ENCODE measurements around the gene KCNQ5.
"Not testable (repeated sequence)": the region's sequence is repeated elsewhere in the genome, so short reads cannot be mapped to it uniquely, and the experiment has no call there.

The KCNQ5 gene

GRCh38 chr6:72890671-72891070, 268.8 kb downstream of the KCNQ5 start:
- Histone ChIP-seq H3K9me3 (ENCODE audit: control insufficient read depth, insufficient read depth, low read length) (no peaks in the 10 kb centered on the region), H3K4me3 (ENCODE audit: low read length) (no peak overlapping the region), H3K4me1 (ENCODE audit: control insufficient read depth, insufficient read depth, low read length) (no peaks in the 10 kb centered on the region), H3K27ac (ENCODE audit: low read length) (no peak overlapping the region), H3K36me3 (ENCODE audit: control insufficient read depth, insufficient read depth, low read length) (no peaks in the 10 kb centered on the region), H3K27me3 (ENCODE audit: control insufficient read depth, insufficient read depth, low read length) (no peaks in the 10 kb centered on the region)
- no peak for DNase-seq (ENCODE audit: low read depth, low spot score)

- Histone ChIP-seq H3K27ac (ENCODE audit: low read length) (no peak overlapping the region), H3K27me3 (ENCODE audit: control insufficient read depth, insufficient read depth, low read length) (no peaks in the 10 kb centered on the region), H3K4me1 (ENCODE audit: control insufficient read depth, insufficient read depth, low read length) (no peaks in the 10 kb centered on the region), H3K9me3 (ENCODE audit: control insufficient read depth, insufficient read depth, low read length) (no peaks in the 10 kb centered on the region), H3K4me3 (ENCODE audit: low read length) (no peak overlapping the region), H3K36me3 (ENCODE audit: control insufficient read depth, insufficient read depth, low read length) (no peaks in the 10 kb centered on the region)
- WGBS (ENCODE audit: insufficient coverage, insufficient read length) = no CpG with 5 or more reads among the region's 1 CpG
- DNase-seq (ENCODE audit: low read depth, low spot score) = no peak
Observed at GRCh38 chr6:72892901-72893300, 271.0 kb downstream of the KCNQ5 start.

GRCh38 chr6:72894091-72894490, 272.2 kb downstream of the KCNQ5 start:
- H3K4me3 ChIP-seq (ENCODE audit: low read length) = no peak overlapping the region
- DNase-seq (ENCODE audit: low read depth, low spot score) = no peak
- no peak overlapping the region for H3K27ac ChIP-seq (ENCODE audit: low read length)
- no CpG with 5 or more reads among the region's 2 CpGs for WGBS (ENCODE audit: insufficient coverage, insufficient read length)
- H3K36me3 ChIP-seq (ENCODE audit: control insufficient read depth, insufficient read depth, low read length) = no peaks in the 10 kb centered on the region
- no peaks in the 10 kb centered on the region for H3K4me1 ChIP-seq (ENCODE audit: control insufficient read depth, insufficient read depth, low read length)
- H3K27me3 ChIP-seq (ENCODE audit: control insufficient read depth, insufficient read depth, low read length) = no peaks in the 10 kb centered on the region
- H3K9me3 ChIP-seq (ENCODE audit: control insufficient read depth, insufficient read depth, low read length) = no peaks in the 10 kb centered on the region

GRCh38 chr6:72898313-72898712, 276.4 kb downstream of the KCNQ5 start:
- H3K4me3 ChIP-seq (ENCODE audit: low read length); H3K27ac ChIP-seq (ENCODE audit: low read length); DNase-seq (ENCODE audit: low read depth, low spot score); H3K36me3 ChIP-seq (ENCODE audit: control insufficient read depth, insufficient read depth, low read length); H3K27me3 ChIP-seq (ENCODE audit: control insufficient read depth, insufficient read depth, low read length); H3K9me3 ChIP-seq (ENCODE audit: control insufficient read depth, insufficient read depth, low read length); H3K4me1 ChIP-seq (ENCODE audit: control insufficient read depth, insufficient read depth, low read length): not testable (repeated sequence)
- WGBS (ENCODE audit: insufficient coverage, insufficient read length) = no CpG with 5 or more reads among the region's 3 CpGs

GRCh38 chr6:72905705-72906478, 284.0 kb downstream of the KCNQ5 start:
- H3K27ac ChIP-seq (ENCODE audit: low read length) = no peak overlapping the region
- H3K4me1 ChIP-seq (ENCODE audit: control insufficient read depth, insufficient read depth, low read length) = no peaks in the 10 kb centered on the region
- no peak for DNase-seq (ENCODE audit: low read depth, low spot score)
- WGBS (ENCODE audit: insufficient coverage, insufficient read length) = no CpG with 5 or more reads among the region's 6 CpGs
- H3K4me3 ChIP-seq (ENCODE audit: low read length) = no peak overlapping the region
- no peaks in the 10 kb centered on the region for H3K9me3 ChIP-seq (ENCODE audit: control insufficient read depth, insufficient read depth, low read length)
- no peaks in the 10 kb centered on the region for H3K36me3 ChIP-seq (ENCODE audit: control insufficient read depth, insufficient read depth, low read length)
- no peaks in the 10 kb centered on the region for H3K27me3 ChIP-seq (ENCODE audit: control insufficient read depth, insufficient read depth, low read length)

GRCh38 chr6:72911463-72912155, 289.7 kb downstream of the KCNQ5 start:
- no peak for DNase-seq (ENCODE audit: low read depth, low spot score)
- no CpG with 5 or more reads among the region's 2 CpGs for WGBS (ENCODE audit: insufficient coverage, insufficient read length)
- no peaks in the 10 kb centered on the region for H3K27me3 ChIP-seq (ENCODE audit: control insufficient read depth, insufficient read depth, low read length)
- no peak overlapping the region for H3K4me3 ChIP-seq (ENCODE audit: low read length)
- no peaks in the 10 kb centered on the region for H3K4me1 ChIP-seq (ENCODE audit: control insufficient read depth, insufficient read depth, low read length)
- H3K27ac ChIP-seq (ENCODE audit: low read length) = no peak overlapping the region
- H3K9me3 ChIP-seq (ENCODE audit: control insufficient read depth, insufficient read depth, low read length) = no peaks in the 10 kb centered on the region
- no peaks in the 10 kb centered on the region for H3K36me3 ChIP-seq (ENCODE audit: control insufficient read depth, insufficient read depth, low read length)

- no peak overlapping the region for H3K27ac ChIP-seq (ENCODE audit: low read length)
- no CpG with 5 or more reads among the region's 1 CpG for WGBS (ENCODE audit: insufficient coverage, insufficient read length)
- no peaks in the 10 kb centered on the region for H3K27me3 ChIP-seq (ENCODE audit: control insufficient read depth, insufficient read depth, low read length)
- no peaks in the 10 kb centered on the region for H3K4me1 ChIP-seq (ENCODE audit: control insufficient read depth, insufficient read depth, low read length)
- H3K36me3 ChIP-seq (ENCODE audit: control insufficient read depth, insufficient read depth, low read length) = no peaks in the 10 kb centered on the region
- H3K4me3 ChIP-seq (ENCODE audit: low read length) = no peak overlapping the region
- no peaks in the 10 kb centered on the region for H3K9me3 ChIP-seq (ENCODE audit: control insufficient read depth, insufficient read depth, low read length)
- DNase-seq (ENCODE audit: low read depth, low spot score) = no peak
Observed at GRCh38 chr6:72913797-72914196, 291.9 kb downstream of the KCNQ5 start.

GRCh38 chr6:72916298-72916697, 294.4 kb downstream of the KCNQ5 start:
- H3K27me3 ChIP-seq (ENCODE audit: control insufficient read depth, insufficient read depth, low read length) = no peaks in the 10 kb centered on the region
- H3K36me3 ChIP-seq (ENCODE audit: control insufficient read depth, insufficient read depth, low read length) = no peaks in the 10 kb centered on the region
- H3K4me1 ChIP-seq (ENCODE audit: control insufficient read depth, insufficient read depth, low read length) = no peaks in the 10 kb centered on the region
- DNase-seq (ENCODE audit: low read depth, low spot score) = no peak
- no CpG with 5 or more reads among the region's 6 CpGs for WGBS (ENCODE audit: insufficient coverage, insufficient read length)
- no peaks in the 10 kb centered on the region for H3K9me3 ChIP-seq (ENCODE audit: control insufficient read depth, insufficient read depth, low read length)
- H3K4me3 ChIP-seq (ENCODE audit: low read length) = no peak overlapping the region
- H3K27ac ChIP-seq (ENCODE audit: low read length) = no peak overlapping the region

- H3K9me3 ChIP-seq (ENCODE audit: control insufficient read depth, insufficient read depth, low read length) = no peaks in the 10 kb centered on the region
- H3K36me3 ChIP-seq (ENCODE audit: control insufficient read depth, insufficient read depth, low read length) = no peaks in the 10 kb centered on the region
- no peaks in the 10 kb centered on the region for H3K4me1 ChIP-seq (ENCODE audit: control insufficient read depth, insufficient read depth, low read length)
- no CpG with 5 or more reads among the region's 1 CpG for WGBS (ENCODE audit: insufficient coverage, insufficient read length)
- no peak overlapping the region for H3K4me3 ChIP-seq (ENCODE audit: low read length)
- H3K27me3 ChIP-seq (ENCODE audit: control insufficient read depth, insufficient read depth, low read length) = no peaks in the 10 kb centered on the region
- no peak for DNase-seq (ENCODE audit: low read depth, low spot score)
- H3K27ac ChIP-seq (ENCODE audit: low read length) = no peak overlapping the region
Observed at GRCh38 chr6:72916906-72917305, 295.0 kb downstream of the KCNQ5 start.

- Histone ChIP-seq H3K36me3 (ENCODE audit: control insufficient read depth, insufficient read depth, low read length) (no peaks in the 10 kb centered on the region), H3K9me3 (ENCODE audit: control insufficient read depth, insufficient read depth, low read length) (no peaks in the 10 kb centered on the region), H3K27ac (ENCODE audit: low read length) (no peak overlapping the region), H3K27me3 (ENCODE audit: control insufficient read depth, insufficient read depth, low read length) (no peaks in the 10 kb centered on the region), H3K4me3 (ENCODE audit: low read length) (no peak overlapping the region), H3K4me1 (ENCODE audit: control insufficient read depth, insufficient read depth, low read length) (no peaks in the 10 kb centered on the region)
- WGBS (ENCODE audit: insufficient coverage, insufficient read length) = no CpG with 5 or more reads among the region's 1 CpG
- no peak for DNase-seq (ENCODE audit: low read depth, low spot score)
Observed at GRCh38 chr6:72922401-72922800, 300.5 kb downstream of the KCNQ5 start.

GRCh38 chr6:72925136-72925535, 303.3 kb downstream of the KCNQ5 start:
- H3K4me1 ChIP-seq (ENCODE audit: control insufficient read depth, insufficient read depth, low read length) = no peaks in the 10 kb centered on the region
- DNase-seq (ENCODE audit: low read depth, low spot score) = no peak
- H3K27ac ChIP-seq (ENCODE audit: low read length) = no peak overlapping the region
- no peaks in the 10 kb centered on the region for H3K36me3 ChIP-seq (ENCODE audit: control insufficient read depth, insufficient read depth, low read length)
- H3K27me3 ChIP-seq (ENCODE audit: control insufficient read depth, insufficient read depth, low read length) = no peaks in the 10 kb centered on the region
- no peak overlapping the region for H3K4me3 ChIP-seq (ENCODE audit: low read length)
- no peaks in the 10 kb centered on the region for H3K9me3 ChIP-seq (ENCODE audit: control insufficient read depth, insufficient read depth, low read length)

Measured in iPS DF 6.9 (cell line).